Thyroid gland (tissue), 4 donors: Measurements from ENCODE around the gene TMEM117. TPM values are rescaled to one million over a fixed set of nuclear protein-coding genes. Genes with fewer than 3 reads are reported as not detected.

Source experiments
- DNase-seq, 2 donors: peaks; one replicate each; pipeline ENCODE4 v3.0.0-alpha.2; 2019
- H3K27ac ChIP-seq, 3 donors: fragments of 200-600 bp; sonication (generic); 1 replicate in 2 of 3; 2 replicates in 1 of 3; pipeline ENCODE4 v1.5.1; 2016 to 2019; ENCODE audit warnings: mild to moderate bottlenecking in 1 of 3, moderate library complexity in 1 of 3
- H3K27me3 ChIP-seq: fragments of 200-600 bp; sonication (generic); one replicate; pipeline ENCODE4 v1.5.1; 2019
- H3K36me3 ChIP-seq, 2 donors: fragments of 200-600 bp; sonication (generic); one replicate each; pipeline ENCODE4 v1.5.1; 2016 to 2019
- H3K4me1 ChIP-seq, 2 donors: fragments of 200-600 bp; sonication (generic); one replicate each; pipeline ENCODE4 v1.5.1; 2017 to 2019
- H3K4me3 ChIP-seq, 3 donors: fragments of 200-600 bp; sonication (generic); replicated peaks in 1 of 3; 1 replicate in 2 of 3; 2 replicates in 1 of 3; pipeline ENCODE4 v1.5.1; 2016; ENCODE audit warnings: mild to moderate bottlenecking in 1 of 3
- H3K9me3 ChIP-seq: fragments of 200-600 bp; sonication (generic); one replicate; pipeline ENCODE4 v1.5.1; 2017
- POLR2A ChIP-seq, 2 donors: fragments of 450-650 bp; IDR thresholded peaks; one replicate each; pipeline ENCODE4 v1.6.1; 2017; ENCODE audit warnings: antibody characterized with exemption in 2 of 2, mild to moderate bottlenecking in 2 of 2, moderate library complexity in 1 of 2
- WGBS, 2 donors: methylation state at CpG; one replicate each; pipeline ENCODE4 v1.1.5; 2017; 5-methylcytosine and 5-hydroxymethylcytosine counted together
- intact Hi-C: fragments of 100-400 bp; cut with DNase I; formaldehyde crosslinking; loops from one replicate; pipeline ENCODE4 v1.15.1; 2023
- total RNA-seq, 4 donors: library from RNA; depleted of rRNA; stranded (reverse); fragments of >200 nt; gene quantifications; one replicate each; pipeline ENCODE4 v1.2.3, GENCODE V29; 2016
- TF ChIP-seq, protein P1 (sequence below), 6 experiments: fragments of 200-600 bp in 3 of 6; fragments of 450-650 bp in 3 of 6; sonication (generic) in 3 of 6; IDR thresholded peaks; one replicate each; pipeline ENCODE4 v1.5.1; 2016 to 2019; ENCODE audit warnings: antibody characterized with exemption in 6 of 6, mild to moderate bottlenecking in 2 of 6, inconsistent platforms in 1 of 6, moderate library complexity in 1 of 6

TMEM117 gene
- total RNA-seq, 4 donors from 2014 or later = 18.9 to 32.4 (median 24.7) TPM

DNA sequence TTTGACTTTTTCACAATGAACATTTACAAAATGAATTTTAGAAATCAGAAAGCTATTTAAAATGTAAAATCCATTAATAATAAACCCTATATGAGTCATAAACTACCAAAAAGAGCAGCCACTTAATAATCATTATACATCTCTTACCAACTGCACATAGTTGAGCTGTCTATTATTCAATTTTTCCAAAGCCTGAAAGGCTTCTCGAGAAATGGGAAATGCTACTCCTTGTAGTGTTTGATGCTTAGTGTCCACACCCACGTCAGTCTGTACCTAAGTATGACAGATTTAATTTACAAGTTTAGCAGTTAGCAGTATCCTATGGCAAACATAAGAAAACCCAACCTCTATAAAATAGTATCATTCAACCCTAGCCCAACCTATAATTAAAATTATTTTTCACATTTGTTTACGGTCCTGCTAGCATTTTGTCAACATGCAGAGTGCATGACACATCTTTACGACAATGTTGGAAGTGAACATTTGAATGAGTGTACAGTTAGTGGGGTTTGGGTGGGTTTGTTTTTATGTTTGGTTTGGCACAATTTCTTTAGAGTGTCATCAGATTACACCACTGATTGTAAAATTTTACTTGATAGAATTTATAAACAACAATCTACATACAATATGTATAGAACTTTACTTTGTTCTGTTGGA lies 38.2 kb upstream of the TMEM117 start:
- no peak overlapping the region for H3K27ac ChIP-seq
- H3K27me3 ChIP-seq = no peaks in the 10 kb centered on the region
- WGBS, 2 donors = 84 to 90% methylated on average over 4 of the region's 4 CpGs
- H3K9me3 ChIP-seq = no peaks in the 10 kb centered on the region
- intact Hi-C loops = no loop called here
- peaks cover 48 to 58% of the 10 kb centered on the region in 2 donors for H3K36me3 ChIP-seq
- DNase-seq = no peak
- H3K4me1 ChIP-seq = no peaks in the 10 kb centered on the region
- H3K4me3 ChIP-seq = no peak overlapping the region
- TF ChIP-seq POLR2A (IDR thresholded peaks at IDR 0.05) = no peak
- TF ChIP-seq, protein P1, sequence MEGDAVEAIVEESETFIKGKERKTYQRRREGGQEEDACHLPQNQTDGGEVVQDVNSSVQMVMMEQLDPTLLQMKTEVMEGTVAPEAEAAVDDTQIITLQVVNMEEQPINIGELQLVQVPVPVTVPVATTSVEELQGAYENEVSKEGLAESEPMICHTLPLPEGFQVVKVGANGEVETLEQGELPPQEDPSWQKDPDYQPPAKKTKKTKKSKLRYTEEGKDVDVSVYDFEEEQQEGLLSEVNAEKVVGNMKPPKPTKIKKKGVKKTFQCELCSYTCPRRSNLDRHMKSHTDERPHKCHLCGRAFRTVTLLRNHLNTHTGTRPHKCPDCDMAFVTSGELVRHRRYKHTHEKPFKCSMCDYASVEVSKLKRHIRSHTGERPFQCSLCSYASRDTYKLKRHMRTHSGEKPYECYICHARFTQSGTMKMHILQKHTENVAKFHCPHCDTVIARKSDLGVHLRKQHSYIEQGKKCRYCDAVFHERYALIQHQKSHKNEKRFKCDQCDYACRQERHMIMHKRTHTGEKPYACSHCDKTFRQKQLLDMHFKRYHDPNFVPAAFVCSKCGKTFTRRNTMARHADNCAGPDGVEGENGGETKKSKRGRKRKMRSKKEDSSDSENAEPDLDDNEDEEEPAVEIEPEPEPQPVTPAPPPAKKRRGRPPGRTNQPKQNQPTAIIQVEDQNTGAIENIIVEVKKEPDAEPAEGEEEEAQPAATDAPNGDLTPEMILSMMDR (IDR thresholded peaks at IDR 0.05) = no peak

DNA sequence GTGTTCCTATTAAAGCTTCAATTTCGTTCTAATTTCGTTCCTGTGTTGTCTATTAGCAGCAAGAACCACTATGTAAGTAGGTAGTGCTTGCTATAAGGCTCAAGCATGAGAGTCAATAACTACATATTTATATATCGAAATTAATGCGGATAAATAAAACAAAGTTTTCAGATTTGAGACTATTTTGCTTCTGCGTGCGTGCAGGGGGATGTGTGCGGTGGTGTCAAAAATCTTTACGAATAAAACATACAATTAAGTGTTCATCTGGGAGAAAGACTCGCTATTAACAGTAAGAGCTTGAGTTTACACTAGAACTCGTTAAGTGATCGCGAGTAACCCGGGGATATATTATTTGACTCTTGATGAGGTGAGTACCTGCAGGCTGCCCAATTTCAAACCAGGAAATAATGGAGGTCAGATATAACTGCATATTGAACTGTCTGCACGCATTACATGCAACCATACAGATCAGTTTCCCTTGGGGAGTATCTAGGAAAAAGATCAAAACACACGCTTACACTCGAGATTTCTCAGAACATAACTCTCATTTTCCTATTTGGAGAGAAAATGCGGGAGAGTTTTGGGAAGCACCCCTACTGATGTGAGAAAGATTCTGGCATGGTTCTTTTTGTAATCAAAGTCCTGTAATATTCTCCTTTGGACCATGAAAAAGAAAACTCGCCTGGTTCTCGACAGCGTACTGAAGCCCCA lies 30.6 kb upstream of the TMEM117 start:
- intact Hi-C loops = no loop called here
- no peak for TF ChIP-seq POLR2A (IDR thresholded peaks at IDR 0.05)
- TF ChIP-seq, protein P1 (IDR thresholded peaks at IDR 0.05) = no peak
- 7 to 8% methylated on average over 20 of the region's 20 CpGs for WGBS, 2 donors
- Histone ChIP-seq H3K4me1 (peaks cover 6 to 10% of the 10 kb centered on the region in 2 donors), H3K9me3 (peaks cover 5% of the 10 kb centered on the region), H3K4me3 (peak overlapping the region; percentile 75 to 99 (median 89)), H3K27me3 (no peaks in the 10 kb centered on the region), H3K36me3 (peaks cover 9 to 22% of the 10 kb centered on the region in 2 donors), H3K27ac (peak overlapping the region; percentile 96 to 99 (median 96))
- DNase-seq = no peak

DNA sequence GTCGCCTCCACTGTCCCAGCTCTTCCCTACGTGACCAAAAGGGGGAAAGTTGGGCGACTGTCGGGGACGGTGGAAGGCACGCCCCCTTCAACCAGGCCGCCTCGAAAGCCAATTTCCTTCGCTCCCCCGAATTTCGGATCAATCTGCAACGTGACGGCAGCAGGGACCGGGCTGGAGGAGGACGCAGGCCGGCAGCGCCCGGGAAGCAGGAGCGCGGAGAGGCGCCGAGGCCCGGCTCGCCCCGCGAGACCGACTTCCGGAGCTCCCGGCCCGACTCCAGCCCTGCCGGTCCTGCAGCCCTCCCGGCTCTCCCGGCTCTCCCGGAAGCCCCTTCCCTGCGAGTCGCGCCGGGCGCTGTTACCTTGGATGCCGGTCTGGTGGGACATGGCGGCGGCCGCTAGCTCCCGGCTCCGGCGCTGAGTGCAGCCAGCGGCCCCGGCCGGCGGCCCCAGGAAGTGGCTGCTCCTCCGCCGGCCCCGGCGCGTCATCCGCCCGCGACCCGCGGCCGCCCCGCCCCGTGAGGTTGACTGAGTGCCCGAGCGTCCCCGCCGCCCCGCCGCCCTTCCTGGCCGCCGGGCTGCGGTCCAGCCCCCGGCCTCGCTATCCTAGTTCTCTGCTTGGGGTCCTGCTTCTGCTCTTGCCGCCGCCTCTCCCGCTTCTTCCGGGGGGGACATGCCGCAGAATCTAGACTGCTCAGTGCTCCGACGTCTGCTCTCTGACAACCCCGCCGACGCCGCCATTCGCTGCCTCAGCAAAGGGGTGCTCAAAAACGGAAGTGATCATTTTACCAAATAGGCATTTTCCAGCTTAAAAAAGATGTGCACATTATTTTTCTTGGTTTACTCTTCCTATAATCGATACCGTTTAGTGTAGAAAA lies 29.8 kb upstream of the TMEM117 start, which contains the start of gene TWF1:
Gene TWF1, minus strand, starts transcription at position 458 of the 877 bp plus-strand sequence. Its CDS starts 72 bp downstream, at position 386.
- intact Hi-C loops = no loop called here

DNA sequence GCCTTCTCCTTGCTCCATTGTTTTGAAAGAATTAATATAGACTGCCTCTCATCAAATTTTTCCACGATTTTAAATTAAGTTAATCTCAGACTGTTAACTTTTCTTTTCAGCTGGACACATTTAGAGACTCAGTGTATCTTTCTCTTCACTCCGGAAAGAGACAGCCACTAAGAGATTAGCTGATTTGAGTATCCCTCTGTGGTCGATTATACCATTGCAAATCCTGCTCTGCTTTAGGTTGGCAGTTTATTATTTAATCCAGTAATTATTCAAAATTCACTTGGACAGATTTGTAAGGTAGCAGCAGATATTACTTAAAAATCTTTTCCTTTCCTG lies 29.2 kb upstream of the TMEM117 start:
- TF ChIP-seq, protein P1 (IDR thresholded peaks at IDR 0.05) = no peak
- TF ChIP-seq POLR2A (IDR thresholded peaks at IDR 0.05) = no peak
- intact Hi-C loops = no loop called here
- WGBS, 2 donors = 6 to 8% methylated on average over 3 of the region's 3 CpGs

More for the DNA sequence above, 29.8 kb upstream of the TMEM117 start, which contains the start of gene TWF1:
- Histone ChIP-seq H3K9me3 (peaks cover 5% of the 10 kb centered on the region), H3K4me3 (peak within 1 kb of the TSS; percentile 75 to 99 (median 89)), H3K27ac (peak within 1 kb of the TSS; percentile 96 to 99 (median 96)), H3K36me3 (peaks cover under 1 to 14% of the 10 kb centered on the region in 2 donors), H3K4me1 (peaks cover 6 to 10% of the 10 kb centered on the region in 2 donors), H3K27me3 (no peaks in the 10 kb centered on the region)
- 0 to 1% methylated on average over 23 to 36 of the region's 89 CpGs for WGBS, 2 donors
- peak; percentile 85 to 89 for DNase-seq
- TF ChIP-seq, protein P1 (IDR thresholded peaks at IDR 0.05) = peak in 4 of 6 experiments; percentile 17 to 44 (median 39)
- peak in 1 of 2 donors; percentile 88 for TF ChIP-seq POLR2A (IDR thresholded peaks at IDR 0.05)

More for the DNA sequence above, 29.2 kb upstream of the TMEM117 start:
- DNase-seq = no peak
- Histone ChIP-seq H3K27me3 (no peaks in the 10 kb centered on the region), H3K36me3 (peaks cover 0 to 9% of the 10 kb centered on the region in 2 donors), H3K9me3 (peaks cover 5% of the 10 kb centered on the region), H3K4me1 (peaks cover 6 to 10% of the 10 kb centered on the region in 2 donors), H3K4me3 (peak overlapping the region; percentile 75 to 99 (median 89)), H3K27ac (peak overlapping the region; percentile 96 to 99 (median 96))
